ENCODE results near the gene RFNG. TPM values are rescaled to one million over a fixed set of nuclear protein-coding genes. Genes with fewer than 3 reads are reported as not detected.
A peak's percentile ranks its signal among the peaks of the same experiment; 100 is the strongest.

Gene RFNG
- total and polyA plus RNA-seq, 2 of the 13 experiments (the other 11 are each of a cell fraction or from before 2014, with no cell fraction given), result 61.4 to 64.0 TPM

GRCh38 chr17:82098939-82099763, 47.5 kb upstream of the RFNG start (continued):
- TF ChIP-seq KIAA2018 (CRISPR knock-in tag; IDR thresholded peaks at IDR 0.05; ENCODE audit: borderline replicate concordance), result no peak
- TF ChIP-seq, protein P1, sequence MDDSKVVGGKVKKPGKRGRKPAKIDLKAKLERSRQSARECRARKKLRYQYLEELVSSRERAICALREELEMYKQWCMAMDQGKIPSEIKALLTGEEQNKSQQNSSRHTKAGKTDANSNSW (CRISPR knock-in tag; IDR thresholded peaks at IDR 0.05; ENCODE audit: borderline replicate concordance), result no peak
- peak; percentile 62; the same call in 1 of the 2 replicates for TF ChIP-seq MYC (CRISPR knock-in tag; IDR thresholded peaks at IDR 0.05; ENCODE audit: borderline replicate concordance)
- peak; percentile 77; the same call in 1 of the 2 replicates for TF ChIP-seq NFKB2 (CRISPR knock-in tag; IDR thresholded peaks at IDR 0.05; ENCODE audit: borderline replicate concordance)
- TF ChIP-seq AGO2 (optimal IDR thresholded peaks at IDR 0.05; ENCODE audit: low read depth, low read length), result peak; percentile 97
- TF ChIP-seq ZNF331 (CRISPR knock-in tag; IDR thresholded peaks at IDR 0.05), result no peak
- peak; percentile 61; the same call in 1 of the 2 replicates for TF ChIP-seq BORCS8-MEF2B (CRISPR knock-in tag; IDR thresholded peaks at IDR 0.05)
- no peak for TF ChIP-seq ZBTB44 (CRISPR knock-in tag; IDR thresholded peaks at IDR 0.05)
- TF ChIP-seq, protein P2, sequence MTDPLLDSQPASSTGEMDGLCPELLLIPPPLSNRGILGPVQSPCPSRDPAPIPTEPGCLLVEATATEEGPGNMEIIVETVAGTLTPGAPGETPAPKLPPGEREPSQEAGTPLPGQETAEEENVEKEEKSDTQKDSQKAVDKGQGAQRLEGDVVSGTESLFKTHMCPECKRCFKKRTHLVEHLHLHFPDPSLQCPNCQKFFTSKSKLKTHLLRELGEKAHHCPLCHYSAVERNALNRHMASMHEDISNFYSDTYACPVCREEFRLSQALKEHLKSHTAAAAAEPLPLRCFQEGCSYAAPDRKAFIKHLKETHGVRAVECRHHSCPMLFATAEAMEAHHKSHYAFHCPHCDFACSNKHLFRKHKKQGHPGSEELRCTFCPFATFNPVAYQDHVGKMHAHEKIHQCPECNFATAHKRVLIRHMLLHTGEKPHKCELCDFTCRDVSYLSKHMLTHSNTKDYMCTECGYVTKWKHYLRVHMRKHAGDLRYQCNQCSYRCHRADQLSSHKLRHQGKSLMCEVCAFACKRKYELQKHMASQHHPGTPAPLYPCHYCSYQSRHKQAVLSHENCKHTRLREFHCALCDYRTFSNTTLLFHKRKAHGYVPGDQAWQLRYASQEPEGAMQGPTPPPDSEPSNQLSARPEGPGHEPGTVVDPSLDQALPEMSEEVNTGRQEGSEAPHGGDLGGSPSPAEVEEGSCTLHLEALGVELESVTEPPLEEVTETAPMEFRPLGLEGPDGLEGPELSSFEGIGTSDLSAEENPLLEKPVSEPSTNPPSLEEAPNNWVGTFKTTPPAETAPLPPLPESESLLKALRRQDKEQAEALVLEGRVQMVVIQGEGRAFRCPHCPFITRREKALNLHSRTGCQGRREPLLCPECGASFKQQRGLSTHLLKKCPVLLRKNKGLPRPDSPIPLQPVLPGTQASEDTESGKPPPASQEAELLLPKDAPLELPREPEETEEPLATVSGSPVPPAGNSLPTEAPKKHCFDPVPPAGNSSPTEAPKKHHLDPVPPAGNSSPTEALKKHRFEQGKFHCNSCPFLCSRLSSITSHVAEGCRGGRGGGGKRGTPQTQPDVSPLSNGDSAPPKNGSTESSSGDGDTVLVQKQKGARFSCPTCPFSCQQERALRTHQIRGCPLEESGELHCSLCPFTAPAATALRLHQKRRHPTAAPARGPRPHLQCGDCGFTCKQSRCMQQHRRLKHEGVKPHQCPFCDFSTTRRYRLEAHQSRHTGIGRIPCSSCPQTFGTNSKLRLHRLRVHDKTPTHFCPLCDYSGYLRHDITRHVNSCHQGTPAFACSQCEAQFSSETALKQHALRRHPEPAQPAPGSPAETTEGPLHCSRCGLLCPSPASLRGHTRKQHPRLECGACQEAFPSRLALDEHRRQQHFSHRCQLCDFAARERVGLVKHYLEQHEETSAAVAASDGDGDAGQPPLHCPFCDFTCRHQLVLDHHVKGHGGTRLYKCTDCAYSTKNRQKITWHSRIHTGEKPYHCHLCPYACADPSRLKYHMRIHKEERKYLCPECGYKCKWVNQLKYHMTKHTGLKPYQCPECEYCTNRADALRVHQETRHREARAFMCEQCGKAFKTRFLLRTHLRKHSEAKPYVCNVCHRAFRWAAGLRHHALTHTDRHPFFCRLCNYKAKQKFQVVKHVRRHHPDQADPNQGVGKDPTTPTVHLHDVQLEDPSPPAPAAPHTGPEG (CRISPR knock-in tag; IDR thresholded peaks at IDR 0.05), result peak; percentile 60
- peak; percentile 31 for TF ChIP-seq TP53 (CRISPR knock-in tag; conservative IDR thresholded peaks at IDR 0.05)
- no peak for TF ChIP-seq ATRX (CRISPR knock-in tag; IDR thresholded peaks at IDR 0.05; ENCODE audit: borderline replicate concordance)
- no peak for TF ChIP-seq ZNF792 (CRISPR knock-in tag; IDR thresholded peaks at IDR 0.05)
- no peak for TF ChIP-seq ZNF256 (CRISPR knock-in tag; conservative IDR thresholded peaks at IDR 0.05)
